HCT116 (cell line): ENCODE measurements around the gene PBX1. TPM values are rescaled to one million over a fixed set of nuclear protein-coding genes. Genes with fewer than 3 reads are reported as not detected.
A peak's percentile ranks its signal among the peaks of the same experiment; 100 is the strongest.

Source experiments
- ATAC-seq: fragments of 200-7000 bp; cut with Tn5 transposase; 2 replicates; pipeline ENCODE4 v1.9.1; 2020; ENCODE audit warnings: mild to moderate bottlenecking, moderate library complexity
- BruUV-seq: library from RNA; stranded (reverse); fragments of 400-500 nt; replicated peaks from 2 replicates; lab custom pipeline; 2021; lab: Mats Ljungman, UMichigan
- CTCF ChIA-PET: fragments of 300-600 bp; sonication (Branson Sonifier 250); formaldehyde crosslinking; loops from one replicate; lab custom pipeline; 2021; ENCODE audit warnings: antibody characterized with exemption; lab: Charles Lee
- POLR2A ChIA-PET: fragments of 300-600, 350-600 bp; sonication (Branson Sonifier 250); formaldehyde crosslinking; loops from one replicate; lab custom pipeline; 2021; ENCODE audit warnings: antibody characterized with exemption; lab: Charles Lee
- RAD21 ChIA-PET, 2 experiments: fragments of 300-600 bp; sonication (Branson Sonifier 250); formaldehyde crosslinking; loops; one replicate each; lab custom pipeline; 2023; ENCODE audit warnings: low total read pairs in 2 of 2; ENCODE audit not compliant: uncharacterized antibody in 2 of 2, unreplicated experiment in 2 of 2, low non-redundant PET in 1 of 2; lab: Charles Lee
- DNase-seq: peaks from one replicate; pipeline ENCODE4 v3.0.0-alpha.2; 2010; ENCODE audit warnings: low read depth, low spot score
- H2AFZ ChIP-seq: fragments of 200-600 bp; shearing (Covaris generic), sonication (generic); 2 replicates; pipeline ENCODE4 v1.6.1; 2017; ENCODE audit warnings: low read depth, mixed run types, mixed read lengths, antibody characterized with exemption, low read length; ENCODE audit not compliant: poor library complexity, severe bottlenecking
- H3K27ac ChIP-seq: 2 replicates; pipeline ENCODE4 v1.5.1; 2012; ENCODE audit warnings: low read depth, low read length
- H3K27me3 ChIP-seq: fragments of 200-600 bp; sonication (generic); 2 replicates; pipeline ENCODE4 v1.6.1; 2016; ENCODE audit warnings: mixed run types, low read length, mixed read lengths; ENCODE audit not compliant: insufficient read depth
- H3K36me3 ChIP-seq, 2 experiments: fragments of 200-500 bp in 1 of 2; fragments of 200-600 bp in 1 of 2; sonication (Bioruptor generic) in 1 of 2; sonication (generic) in 1 of 2; 2 replicates each; pipeline versions ENCODE4 v1.5.1 to v1.6.1; 2014 to 2016; ENCODE audit warnings: low read length in 2 of 2, inconsistent platforms in 1 of 2, mixed read lengths in 1 of 2, mixed run types in 1 of 2; ENCODE audit not compliant: insufficient read depth in 2 of 2, control insufficient read depth in 1 of 2
- H3K4me1 ChIP-seq, 2 experiments: fragments of 200-600 bp in 1 of 2; sonication (generic) in 1 of 2; 2 replicates each; pipeline versions ENCODE4 v1.5.1 to v1.6.1; 2012 to 2017; ENCODE audit warnings: low read length in 2 of 2, inconsistent platforms in 1 of 2, mild to moderate bottlenecking in 1 of 2, mixed read lengths in 1 of 2, mixed run types in 1 of 2, moderate library complexity in 1 of 2; ENCODE audit not compliant: insufficient read depth in 2 of 2, control insufficient read depth in 1 of 2
- H3K4me2 ChIP-seq: fragments of 200-600 bp; sonication (generic); 2 replicates; pipeline ENCODE4 v1.6.1; 2017; ENCODE audit warnings: mixed run types, low read length, mixed read lengths
- H3K4me3 ChIP-seq, 2 experiments: fragments of 200-600 bp in 1 of 2; sonication (generic) in 1 of 2; replicated peaks in 1 of 2; 2 replicates each; pipeline ENCODE4 v1.5.1; 2011 to 2016; ENCODE audit warnings: low read length in 2 of 2, control low read depth in 1 of 2, low read depth in 1 of 2, mild to moderate bottlenecking in 1 of 2, mixed read lengths in 1 of 2, mixed run types in 1 of 2
- H3K79me2 ChIP-seq: fragments of 200-600 bp; sonication (generic); 2 replicates; pipeline ENCODE4 v1.6.1; 2017; ENCODE audit warnings: mild to moderate bottlenecking, mixed run types, low read length, moderate library complexity, mixed read lengths; ENCODE audit not compliant: insufficient read depth
- H3K9ac ChIP-seq: fragments of 200-600 bp; sonication (generic); 2 replicates; pipeline ENCODE4 v1.6.1; 2016; ENCODE audit warnings: low read length, mixed read lengths
- H3K9me2 ChIP-seq: fragments of 200-600 bp; sonication (generic), shearing (Covaris generic); 2 replicates; pipeline ENCODE4 v1.6.1; 2017; ENCODE audit warnings: mixed run types, mild to moderate bottlenecking, moderate library complexity; ENCODE audit not compliant: insufficient read depth
- H3K9me3 ChIP-seq, 2 experiments: fragments of 200-500 bp in 1 of 2; fragments of 200-600 bp in 1 of 2; sonication (Bioruptor generic) in 1 of 2; sonication (generic) in 1 of 2; 2 replicates each; pipeline ENCODE4 v1.6.1; 2014 to 2017; ENCODE audit warnings: low read length in 2 of 2, mixed read lengths in 2 of 2, inconsistent platforms in 1 of 2, low read depth in 1 of 2, mild to moderate bottlenecking in 1 of 2, mixed run types in 1 of 2, moderate library complexity in 1 of 2; ENCODE audit not compliant: control insufficient read depth in 1 of 2, insufficient read depth in 1 of 2
- H4K20me1 ChIP-seq: fragments of 200-600 bp; sonication (generic), shearing (Covaris generic); 2 replicates; pipeline ENCODE4 v1.6.1; 2017; ENCODE audit warnings: mixed run types, mild to moderate bottlenecking, moderate library complexity; ENCODE audit not compliant: insufficient read depth
- CBX3 ChIP-seq: IDR thresholded peaks from 2 replicates; pipeline ENCODE4 v1.6.1; 2012; ENCODE audit warnings: low read depth
- CEBPB ChIP-seq: IDR thresholded peaks from 2 replicates; pipeline ENCODE4 v1.6.1; 2012; ENCODE audit warnings: low read depth
- EZH2phosphoT487 ChIP-seq: fragments of 200-600 bp; IDR thresholded peaks from 2 replicates; pipeline ENCODE4 v1.6.1; 2018; ENCODE audit warnings: antibody characterized with exemption, borderline replicate concordance
- FOSL1 ChIP-seq: IDR thresholded peaks from 2 replicates; pipeline ENCODE4 v1.6.1; 2012; ENCODE audit warnings: low read depth
- JUND ChIP-seq: IDR thresholded peaks from 2 replicates; pipeline ENCODE4 v1.6.1; 2012
- MAX ChIP-seq: IDR thresholded peaks from 2 replicates; pipeline ENCODE4 v1.6.1; 2012
- POLR2AphosphoS5 ChIP-seq: IDR thresholded peaks from 2 replicates; pipeline ENCODE4 v1.6.1; 2011; ENCODE audit warnings: mild to moderate bottlenecking, low read depth, low read length, moderate library complexity
- RAD21 ChIP-seq: IDR thresholded peaks from 2 replicates; pipeline ENCODE4 v1.6.1; 2012; ENCODE audit warnings: low read depth, mild to moderate bottlenecking
- SIN3A ChIP-seq: IDR thresholded peaks from 2 replicates; pipeline ENCODE4 v1.6.1; 2012; ENCODE audit warnings: low read depth
- SP1 ChIP-seq: IDR thresholded peaks from 2 replicates; pipeline ENCODE4 v1.6.1; 2012; ENCODE audit warnings: low read depth
- YY1 ChIP-seq: IDR thresholded peaks from 2 replicates; pipeline ENCODE4 v1.6.1; 2011; ENCODE audit warnings: low read length, low read depth, moderate library complexity, mild to moderate bottlenecking; ENCODE audit not compliant: insufficient replicate concordance; ENCODE audit errors: extremely low read depth
- ZBTB33 ChIP-seq: IDR thresholded peaks from 2 replicates; pipeline ENCODE4 v1.6.1; 2011; ENCODE audit warnings: mild to moderate bottlenecking, low read length, moderate library complexity; ENCODE audit not compliant: insufficient replicate concordance; ENCODE audit errors: extremely low read depth
- ZNF274 ChIP-seq: fragments of 200-500 bp; sonication (Bioruptor generic); IDR thresholded peaks from 2 replicates; pipeline ENCODE4 v1.6.1; 2014; ENCODE audit warnings: mild to moderate bottlenecking, low read depth, low read length, inconsistent platforms
- intact Hi-C: fragments of 100-400 bp; cut with micrococcal nuclease; formaldehyde crosslinking; loops from 2 replicates; pipeline ENCODE4 v1.10.0; 2022
- total RNA-seq: library from RNA; stranded (reverse); gene quantifications from one replicate; pipeline ENCODE4 v1.2.1, GENCODE V29; 2021; ENCODE audit not compliant: unreplicated experiment

Gene PBX1
- total RNA-seq, 1 experiment from 2014 or later: 29.6 TPM

GRCh38 chr1:164630626-164631396 is 71.8 kb downstream of the PBX1 start:
- BruUV-seq: TSS peak; percentile 63
- CTCF ChIA-PET: interaction anchor here (0.8 kb wide), 1 partner anchor 43 kb away, joined by 3 read pairs; no protein-coding TSS in a partner anchor

GRCh38 chr1:164631751-164632150 is 72.8 kb downstream of the PBX1 start:
- Histone ChIP-seq H3K4me3 (no peak overlapping the region), H3K27ac (no peak overlapping the region), H4K20me1 (no peaks in the 10 kb centered on the region), H2AFZ (no peak overlapping the region), H3K4me1 (peaks cover 16 to 21% of the 10 kb centered on the region in 2 experiments; a peak in 3 of 4 replicates), H3K27me3 (no peaks in the 10 kb centered on the region), H3K36me3 (no peaks in the 10 kb centered on the region), H3K9ac (no peak overlapping the region), H3K79me2 (no peaks in the 10 kb centered on the region), H3K4me2 (no peak overlapping the region), H3K9me2 (no peaks in the 10 kb centered on the region), H3K9me3 (no peaks in the 10 kb centered on the region)
- ATAC-seq: no peak
- TF ChIP-seq JUND: no peak
- no peak for TF ChIP-seq CEBPB
- no peak for TF ChIP-seq RAD21
- TF ChIP-seq ZNF274: no peak
- TF ChIP-seq POLR2AphosphoS5: no peak
- no peak for TF ChIP-seq MAX
- no peak for TF ChIP-seq SIN3A
- no peak for TF ChIP-seq ZBTB33
- TF ChIP-seq FOSL1: no peak
- TF ChIP-seq YY1: no peak
- DNase-seq: no peak
- CTCF ChIA-PET: no interaction called here
- intact Hi-C loops: no loop called here
- BruUV-seq: no TSS peak
- POLR2A ChIA-PET: no interaction called here
- RAD21 ChIA-PET: no interaction called here

More at GRCh38 chr1:164630626-164631396, 71.8 kb downstream of the PBX1 start:
- no peak overlapping the region for H3K4me2 ChIP-seq
- H2AFZ ChIP-seq: no peak overlapping the region
- no peaks in the 10 kb centered on the region for H3K36me3 ChIP-seq
- no peak for ATAC-seq
- ChIA-PET RAD21 (no interaction called here), POLR2A (no interaction called here)
- H3K27ac ChIP-seq: no peak overlapping the region
- no peak overlapping the region for H3K4me3 ChIP-seq
- H3K27me3 ChIP-seq: no peaks in the 10 kb centered on the region
- no peak for DNase-seq
- H3K9me3 ChIP-seq: no peaks in the 10 kb centered on the region
- intact Hi-C loops: no loop called here
- H3K79me2 ChIP-seq: no peaks in the 10 kb centered on the region
- H4K20me1 ChIP-seq: no peaks in the 10 kb centered on the region
- H3K9ac ChIP-seq: no peak overlapping the region
- no peaks in the 10 kb centered on the region for H3K9me2 ChIP-seq
- TF ChIP-seq SP1 (0 out of 2 replicates have a peak, but pooled peaks have one; percentile 14), CBX3 (no peak), ZNF274 (no peak), SIN3A (no peak), MAX (no peak), EZH2phosphoT487 (no peak), CEBPB (peak; percentile 85)
- peaks cover 10 to 12% of the 10 kb centered on the region in 2 experiments; a peak in 2 of 4 replicates for H3K4me1 ChIP-seq
